Stimulated activated CD8-positive, alpha-beta memory T cell treated with anti-CD3 and anti-CD28 coated beads, Interleukin-7, amount 100 ng/mL, for 24 hours (primary cell): Measurements from ENCODE around the gene SHMT2.

Source experiments
- DNase-seq: peaks from one replicate; pipeline ENCODE4 v3.0.0-alpha.2; 2020; ENCODE audit warnings: low read depth

The SHMT2 gene

DNA sequence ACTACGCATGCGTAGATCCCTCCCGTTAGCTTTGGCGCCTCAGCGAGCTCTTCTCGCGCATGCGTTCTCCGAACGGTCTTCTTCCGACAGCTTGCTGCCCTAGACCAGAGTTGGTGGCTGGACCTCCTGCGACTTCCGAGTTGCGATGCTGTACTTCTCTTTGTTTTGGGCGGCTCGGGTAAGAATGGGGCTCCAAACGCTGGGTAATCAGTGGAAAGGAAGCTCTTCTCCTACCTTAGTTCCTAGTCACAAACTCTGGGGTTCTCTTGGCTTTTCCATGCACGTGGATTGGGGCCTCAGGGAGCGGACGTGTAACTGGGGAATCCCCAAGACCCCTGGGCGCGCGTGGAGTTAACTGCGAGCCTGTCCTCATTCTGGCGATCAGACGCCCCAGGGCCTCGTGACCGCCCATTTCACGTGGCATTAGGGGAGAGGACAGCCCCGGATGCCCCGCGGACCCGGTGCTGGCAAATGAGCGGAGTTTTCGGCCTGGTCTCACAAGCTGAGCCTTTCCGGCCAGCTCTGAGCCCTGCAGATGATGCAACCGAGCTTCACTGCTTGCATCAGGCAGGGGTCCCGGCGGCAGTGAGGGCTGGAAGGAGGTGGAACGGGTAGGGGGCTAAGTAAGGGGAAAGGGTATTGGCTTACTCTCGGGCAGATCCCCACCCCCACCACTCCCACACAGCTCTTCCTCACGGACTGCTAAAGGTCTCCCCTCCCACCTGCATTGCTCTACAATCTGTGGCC, at the start of gene SHMT2:
Gene SHMT2, plus strand, starts transcription at position 78 of the 747 bp plus-strand sequence. Its CDS starts 68 bp downstream, at position 146.
- peak; percentile 82 for DNase-seq

DNA sequence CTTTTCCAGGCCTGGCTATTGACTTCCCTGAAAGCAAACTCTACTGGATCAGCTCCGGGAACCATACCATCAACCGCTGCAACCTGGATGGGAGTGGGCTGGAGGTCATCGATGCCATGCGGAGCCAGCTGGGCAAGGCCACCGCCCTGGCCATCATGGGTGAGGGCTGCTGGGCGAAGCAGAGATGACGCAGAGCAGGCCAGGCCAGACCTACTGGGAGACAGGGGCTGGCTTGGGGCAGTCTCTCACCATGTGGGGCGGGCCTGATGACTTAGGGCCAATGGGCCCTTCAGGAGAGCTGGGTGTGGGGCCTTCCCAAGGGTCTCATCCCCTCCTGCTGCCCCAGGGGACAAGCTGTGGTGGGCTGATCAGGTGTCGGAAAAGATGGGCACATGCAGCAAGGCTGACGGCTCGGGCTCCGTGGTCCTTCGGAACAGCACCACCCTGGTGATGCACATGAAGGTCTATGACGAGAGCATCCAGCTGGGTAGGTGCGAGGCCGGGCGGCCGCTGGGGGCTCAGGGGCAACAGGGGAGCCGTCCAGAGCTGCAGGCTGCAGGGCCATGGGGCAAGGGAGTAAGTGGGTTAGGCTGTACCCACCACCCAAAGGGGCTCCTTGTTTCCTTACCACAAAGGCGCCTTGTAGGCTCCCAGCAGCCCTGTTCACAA, 49.1 kb upstream of the SHMT2 start:
- DNase-seq: no peak

DNA sequence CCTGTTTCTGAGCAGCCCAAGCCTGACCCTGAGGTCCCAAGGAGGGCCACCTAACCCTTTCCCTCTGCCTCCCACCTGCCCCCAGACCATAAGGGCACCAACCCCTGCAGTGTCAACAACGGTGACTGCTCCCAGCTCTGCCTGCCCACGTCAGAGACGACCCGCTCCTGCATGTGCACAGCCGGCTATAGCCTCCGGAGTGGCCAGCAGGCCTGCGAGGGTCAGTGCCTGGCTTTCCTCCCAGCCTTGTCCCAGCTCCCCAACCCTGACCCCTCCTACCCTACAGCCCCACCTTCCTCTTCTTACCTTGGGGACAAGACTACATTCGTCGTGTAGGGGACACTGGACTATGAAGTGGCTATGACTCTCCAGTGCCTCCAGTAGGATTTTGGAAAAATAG, 48.4 kb upstream of the SHMT2 start:
- DNase-seq: no peak

DNA sequence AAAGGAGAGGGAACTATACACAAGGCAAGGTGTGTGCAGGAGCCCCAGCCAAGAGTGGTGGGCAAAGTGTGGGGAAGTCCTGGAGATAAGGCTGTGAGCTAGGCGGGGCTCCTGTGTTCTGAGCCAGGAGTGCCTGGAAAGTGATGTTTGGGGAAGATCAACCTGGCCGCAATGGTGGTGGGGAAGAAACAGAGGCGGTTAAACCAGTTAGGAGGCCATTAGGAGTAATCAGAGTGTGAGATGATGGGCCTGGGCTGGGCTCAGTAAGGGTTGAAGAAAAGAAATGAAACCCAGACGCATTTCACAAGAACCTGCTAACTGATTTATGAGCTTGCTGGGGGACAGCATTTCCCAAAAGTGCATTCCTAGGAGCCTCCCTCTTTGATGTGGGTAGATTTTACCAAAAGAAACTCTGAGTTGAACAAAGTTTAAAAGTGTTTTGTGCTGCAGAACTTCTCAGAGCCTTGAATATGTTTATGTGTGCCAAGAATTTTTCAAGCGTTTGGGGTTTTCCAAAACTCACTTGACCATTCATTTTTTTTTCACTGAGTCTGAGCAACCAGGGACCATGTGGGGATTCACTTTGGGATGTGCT, 47.9 kb upstream of the SHMT2 start:
- DNase-seq: no peak

DNA sequence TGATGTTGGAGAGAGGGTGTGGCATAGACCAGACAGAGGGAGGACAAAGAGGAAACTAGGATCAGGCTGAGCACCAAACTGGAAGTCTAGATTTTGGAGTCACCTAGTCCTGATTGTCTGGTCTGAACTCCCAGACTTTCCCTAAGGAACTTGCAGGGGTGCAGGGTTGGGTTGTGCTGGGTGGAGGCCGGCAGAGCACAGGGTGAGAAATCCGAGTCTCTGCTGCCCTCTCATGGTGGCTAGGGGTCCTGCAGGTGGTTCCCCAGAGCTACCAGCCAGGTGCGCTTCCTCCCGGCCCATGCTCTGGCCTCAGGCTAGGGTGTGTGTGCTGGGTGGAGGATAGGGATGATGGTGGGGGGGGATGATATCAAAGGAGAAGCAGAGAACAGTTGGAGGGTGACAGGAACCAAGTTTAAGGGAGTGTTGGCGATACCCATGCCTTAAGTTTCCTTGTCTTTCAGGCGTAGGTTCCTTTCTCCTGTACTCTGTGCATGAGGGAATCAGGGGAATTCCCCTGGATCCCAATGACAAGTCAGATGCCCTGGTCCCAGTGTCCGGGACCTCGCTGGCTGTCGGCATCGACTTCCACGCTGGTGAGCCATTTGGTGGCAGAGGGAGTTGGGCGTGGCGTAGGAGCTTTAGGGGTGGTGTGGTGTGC, 46.5 kb upstream of the SHMT2 start:
- peak; percentile 67 for DNase-seq

DNA sequence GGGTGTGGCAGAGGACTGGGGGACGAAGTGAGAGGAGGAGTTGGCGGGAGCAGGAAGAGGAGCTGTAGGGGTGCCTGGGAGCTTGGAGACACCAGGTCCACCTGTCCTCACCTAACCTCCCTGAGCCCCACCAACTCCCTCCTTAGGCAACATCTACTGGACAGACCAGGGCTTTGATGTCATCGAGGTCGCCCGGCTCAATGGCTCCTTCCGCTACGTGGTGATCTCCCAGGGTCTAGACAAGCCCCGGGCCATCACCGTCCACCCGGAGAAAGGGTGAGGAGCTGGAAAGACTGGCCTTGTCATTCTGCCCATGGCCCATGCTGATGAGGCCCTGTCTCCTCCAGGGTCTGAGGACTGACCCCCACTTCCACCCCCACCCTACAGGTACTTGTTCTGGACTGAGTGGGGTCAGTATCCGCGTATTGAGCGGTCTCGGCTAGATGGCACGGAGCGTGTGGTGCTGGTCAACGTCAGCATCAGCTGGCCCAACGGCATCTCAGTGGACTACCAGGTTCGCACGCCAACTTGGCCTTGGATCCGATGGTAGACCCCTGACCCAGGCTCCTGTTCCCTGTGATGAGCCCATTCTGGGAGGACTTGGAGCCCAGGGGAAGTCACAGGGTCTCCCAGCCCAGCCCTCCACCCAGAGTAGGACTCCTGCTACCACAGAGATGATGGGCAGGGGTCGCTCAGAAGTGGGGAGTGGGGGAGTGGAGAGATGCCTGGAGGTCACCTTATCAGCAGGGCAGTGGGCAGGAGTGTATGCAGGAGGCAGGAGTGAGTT, 45.4 kb upstream of the SHMT2 start:
- no peak for DNase-seq

DNA sequence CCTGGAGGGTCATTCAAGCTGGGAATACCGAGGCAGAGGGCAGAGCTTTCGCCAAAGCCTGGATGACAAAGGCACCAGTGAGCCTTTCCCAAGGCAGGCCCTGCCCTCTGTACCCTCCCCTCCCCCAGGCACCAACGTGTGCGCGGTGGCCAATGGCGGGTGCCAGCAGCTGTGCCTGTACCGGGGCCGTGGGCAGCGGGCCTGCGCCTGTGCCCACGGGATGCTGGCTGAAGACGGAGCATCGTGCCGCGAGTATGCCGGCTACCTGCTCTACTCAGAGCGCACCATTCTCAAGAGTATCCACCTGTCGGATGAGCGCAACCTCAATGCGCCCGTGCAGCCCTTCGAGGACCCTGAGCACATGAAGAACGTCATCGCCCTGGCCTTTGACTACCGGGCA, 44.1 kb upstream of the SHMT2 start:
- DNase-seq: no peak

DNA sequence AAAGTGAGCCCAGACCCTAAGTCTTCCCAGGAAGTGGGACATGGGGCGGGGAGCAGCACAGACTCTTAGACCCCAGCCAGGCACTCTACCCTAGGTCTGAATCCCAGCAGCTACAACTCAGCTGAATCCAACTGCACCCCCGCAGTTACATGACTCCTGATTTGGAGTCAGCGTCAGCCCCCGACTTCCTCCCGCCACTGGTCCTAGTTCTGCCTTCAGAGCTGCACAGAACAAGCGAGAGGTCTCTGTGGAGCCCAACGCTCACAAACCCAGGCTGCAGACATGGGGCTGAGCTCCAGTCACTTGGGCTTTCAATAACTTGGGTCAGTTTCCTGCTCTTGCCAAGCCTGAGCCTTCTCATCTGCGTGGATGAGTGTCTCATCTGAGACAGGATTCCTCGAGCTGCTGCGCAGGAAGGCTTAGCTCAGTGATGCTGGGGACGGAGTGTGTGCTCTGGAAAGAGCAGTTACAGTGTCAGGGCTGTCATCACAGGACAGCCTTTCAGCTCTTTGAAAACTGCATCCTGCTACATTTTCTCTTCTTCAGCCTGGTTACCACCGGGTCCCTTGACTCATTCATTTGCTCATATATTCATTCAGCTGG, 43.5 kb upstream of the SHMT2 start:
- no peak for DNase-seq

DNA sequence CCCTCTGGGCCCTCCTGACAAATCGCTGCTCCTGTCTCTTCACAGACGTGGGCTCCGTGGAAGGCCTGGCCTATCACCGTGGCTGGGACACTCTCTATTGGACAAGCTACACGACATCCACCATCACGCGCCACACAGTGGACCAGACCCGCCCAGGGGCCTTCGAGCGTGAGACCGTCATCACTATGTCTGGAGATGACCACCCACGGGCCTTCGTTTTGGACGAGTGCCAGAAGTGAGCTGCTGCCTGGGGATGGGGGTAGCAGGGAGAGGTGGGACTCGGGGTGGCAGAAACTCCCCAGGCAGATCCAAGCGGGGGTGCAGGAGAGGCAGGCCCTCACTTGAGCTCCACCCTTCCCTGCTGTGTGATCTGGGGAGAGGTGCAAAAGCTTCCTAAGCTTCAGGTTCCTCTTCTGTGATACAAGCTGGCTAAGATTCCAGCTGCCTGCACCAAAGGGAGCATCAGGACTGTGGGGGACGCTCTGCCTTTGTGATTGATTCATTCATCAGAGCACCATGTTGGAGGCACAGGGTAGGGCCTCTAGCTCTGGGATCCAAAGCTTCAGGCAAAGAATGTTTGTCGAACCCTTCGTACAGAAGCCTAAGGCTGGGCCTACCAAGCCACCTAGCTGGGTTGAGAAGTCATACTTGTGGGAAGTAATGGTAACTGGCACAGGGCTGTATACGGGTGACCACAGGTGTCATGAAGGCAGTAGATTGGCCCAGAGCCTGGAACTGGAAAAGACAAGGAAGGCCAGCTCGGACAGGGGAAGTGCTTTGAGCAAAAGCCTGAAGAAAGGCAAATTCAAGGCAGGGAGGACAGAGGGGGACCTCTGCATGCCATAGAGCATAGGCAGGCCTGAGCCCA, 42.1 kb upstream of the SHMT2 start:
- DNase-seq: no peak

DNA sequence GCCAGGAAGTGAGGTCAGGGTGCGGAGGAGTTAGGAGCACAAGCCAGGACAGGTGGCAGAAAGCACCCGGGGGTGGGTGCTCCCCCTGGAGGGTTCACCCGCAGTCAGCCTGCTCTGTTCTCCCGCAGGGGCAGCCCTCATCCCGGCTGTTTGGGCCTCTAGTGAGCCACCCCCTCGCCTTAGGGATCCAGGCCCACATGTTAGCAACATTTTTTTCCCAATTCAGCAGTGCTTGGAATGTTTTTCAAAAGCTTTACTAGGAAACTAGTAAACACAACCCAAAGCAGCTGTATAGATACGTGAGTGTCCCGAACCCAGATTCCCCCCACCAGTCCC, 41.5 kb upstream of the SHMT2 start:
- DNase-seq: no peak

DNA sequence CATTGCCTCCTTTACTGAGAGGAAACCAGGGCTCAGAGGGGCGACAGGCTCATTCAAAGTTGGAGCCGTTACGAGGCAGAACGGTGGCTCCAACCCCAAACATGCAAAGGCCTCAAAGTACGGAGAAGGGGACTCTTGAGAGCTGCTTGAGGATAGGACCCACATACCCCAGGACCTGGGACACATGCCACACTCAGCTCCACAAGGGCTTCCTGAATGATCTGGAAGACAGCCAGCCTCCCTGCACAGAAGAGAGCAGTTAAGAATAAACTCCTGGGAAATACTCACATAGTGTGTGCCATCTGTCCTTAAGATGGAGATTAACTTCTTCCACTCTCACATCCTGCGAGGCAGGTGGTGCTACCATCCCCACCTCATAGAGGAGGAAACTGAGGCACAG, 39.5 kb upstream of the SHMT2 start:
- no peak for DNase-seq

DNA sequence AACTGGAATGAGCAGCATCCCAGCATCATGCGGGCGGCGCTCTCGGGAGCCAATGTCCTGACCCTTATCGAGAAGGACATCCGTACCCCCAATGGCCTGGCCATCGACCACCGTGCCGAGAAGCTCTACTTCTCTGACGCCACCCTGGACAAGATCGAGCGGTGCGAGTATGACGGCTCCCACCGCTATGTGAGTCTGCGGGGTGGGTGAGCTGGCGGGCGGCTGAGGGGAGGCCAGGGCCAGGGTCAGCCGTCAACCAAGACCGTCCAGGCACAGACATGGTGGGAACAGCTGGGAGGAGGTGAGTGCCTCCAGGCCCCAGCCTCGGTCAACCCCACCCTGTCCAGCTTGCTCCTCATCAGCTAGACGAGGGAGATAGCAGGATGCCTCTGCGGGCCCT, 38.7 kb upstream of the SHMT2 start:
- no peak for DNase-seq

DNA sequence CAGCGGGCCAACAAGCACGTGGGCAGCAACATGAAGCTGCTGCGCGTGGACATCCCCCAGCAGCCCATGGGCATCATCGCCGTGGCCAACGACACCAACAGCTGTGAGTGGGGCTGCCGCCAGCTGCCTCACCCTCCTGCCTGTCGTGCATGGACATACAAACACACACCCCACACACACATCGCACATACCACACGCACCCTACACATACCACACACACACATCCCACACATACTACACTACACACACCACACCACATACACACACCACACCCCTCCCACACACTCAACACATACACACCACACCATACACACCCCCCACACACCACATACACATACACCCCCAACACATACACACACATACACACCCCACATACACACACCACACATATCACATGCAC, 38.1 kb upstream of the SHMT2 start:
- no peak for DNase-seq

DNA sequence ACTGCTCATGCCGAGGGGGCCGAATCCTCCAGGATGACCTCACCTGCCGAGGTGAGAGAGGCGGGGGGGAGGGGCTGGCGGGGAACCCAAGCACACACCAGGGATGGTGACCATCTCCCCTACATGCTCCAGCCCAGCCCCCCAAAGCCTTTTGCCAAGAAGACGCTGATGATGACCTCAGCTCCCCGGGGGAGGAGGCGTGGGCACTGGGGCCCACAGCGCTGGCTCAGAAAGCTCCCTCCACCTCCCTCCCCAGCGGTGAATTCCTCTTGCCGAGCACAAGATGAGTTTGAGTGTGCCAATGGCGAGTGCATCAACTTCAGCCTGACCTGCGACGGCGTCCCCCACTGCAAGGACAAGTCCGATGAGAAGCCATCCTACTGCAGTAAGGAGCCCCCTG, 36.6 kb upstream of the SHMT2 start:
- no peak for DNase-seq

DNA sequence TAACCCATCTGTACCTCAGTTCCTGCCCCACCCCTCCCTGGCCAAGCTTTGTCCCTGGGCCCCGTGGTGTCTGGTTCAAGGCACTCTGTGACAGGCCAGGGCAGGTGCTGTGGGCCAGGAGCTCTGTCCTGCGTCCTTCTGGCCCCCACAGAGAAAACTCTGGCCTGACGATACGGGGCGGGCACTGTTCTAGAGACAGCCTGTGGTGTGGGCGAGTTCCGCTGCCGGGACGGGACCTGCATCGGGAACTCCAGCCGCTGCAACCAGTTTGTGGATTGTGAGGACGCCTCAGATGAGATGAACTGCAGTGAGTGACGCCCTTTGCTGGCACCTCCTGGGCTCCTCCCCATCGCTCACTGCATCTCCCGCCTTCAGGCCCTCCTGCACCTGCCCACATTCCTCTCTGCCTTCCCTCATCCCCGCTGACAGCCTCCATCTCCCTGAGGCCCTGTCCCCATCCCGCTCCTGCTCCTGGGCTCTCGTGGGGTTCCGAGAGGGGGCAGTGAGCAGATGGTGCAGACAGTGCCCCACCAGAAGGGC, 35.7 kb upstream of the SHMT2 start:
- no peak for DNase-seq

DNA sequence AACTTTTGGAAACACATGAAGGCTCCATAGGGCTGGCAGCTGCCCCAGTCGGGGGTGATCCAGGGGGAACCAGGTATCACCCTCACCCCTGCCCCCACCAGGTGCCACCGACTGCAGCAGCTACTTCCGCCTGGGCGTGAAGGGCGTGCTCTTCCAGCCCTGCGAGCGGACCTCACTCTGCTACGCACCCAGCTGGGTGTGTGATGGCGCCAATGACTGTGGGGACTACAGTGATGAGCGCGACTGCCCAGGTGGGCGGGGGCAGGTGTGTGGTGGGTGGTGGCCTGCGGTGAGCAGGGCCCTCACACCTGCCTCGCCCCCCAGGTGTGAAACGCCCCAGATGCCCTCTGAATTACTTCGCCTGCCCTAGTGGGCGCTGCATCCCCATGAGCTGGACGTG, 35.3 kb upstream of the SHMT2 start:
- no peak for DNase-seq

DNA sequence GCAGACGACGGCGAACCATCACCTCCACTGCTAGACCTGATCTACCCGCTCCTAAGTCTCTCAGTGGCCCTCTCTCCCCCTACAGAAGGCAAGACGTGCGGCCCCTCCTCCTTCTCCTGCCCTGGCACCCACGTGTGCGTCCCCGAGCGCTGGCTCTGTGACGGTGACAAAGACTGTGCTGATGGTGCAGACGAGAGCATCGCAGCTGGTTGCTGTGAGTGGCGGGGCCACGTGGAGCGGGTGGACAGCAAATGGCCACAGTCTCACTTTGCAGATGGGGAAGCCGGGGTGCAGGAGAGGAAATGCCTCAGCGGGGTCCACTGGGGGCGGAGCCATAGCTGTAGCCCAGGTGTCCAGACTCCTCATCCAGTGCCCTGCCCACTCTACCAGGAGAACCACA, 34.3 kb upstream of the SHMT2 start:
- no peak for DNase-seq

DNA sequence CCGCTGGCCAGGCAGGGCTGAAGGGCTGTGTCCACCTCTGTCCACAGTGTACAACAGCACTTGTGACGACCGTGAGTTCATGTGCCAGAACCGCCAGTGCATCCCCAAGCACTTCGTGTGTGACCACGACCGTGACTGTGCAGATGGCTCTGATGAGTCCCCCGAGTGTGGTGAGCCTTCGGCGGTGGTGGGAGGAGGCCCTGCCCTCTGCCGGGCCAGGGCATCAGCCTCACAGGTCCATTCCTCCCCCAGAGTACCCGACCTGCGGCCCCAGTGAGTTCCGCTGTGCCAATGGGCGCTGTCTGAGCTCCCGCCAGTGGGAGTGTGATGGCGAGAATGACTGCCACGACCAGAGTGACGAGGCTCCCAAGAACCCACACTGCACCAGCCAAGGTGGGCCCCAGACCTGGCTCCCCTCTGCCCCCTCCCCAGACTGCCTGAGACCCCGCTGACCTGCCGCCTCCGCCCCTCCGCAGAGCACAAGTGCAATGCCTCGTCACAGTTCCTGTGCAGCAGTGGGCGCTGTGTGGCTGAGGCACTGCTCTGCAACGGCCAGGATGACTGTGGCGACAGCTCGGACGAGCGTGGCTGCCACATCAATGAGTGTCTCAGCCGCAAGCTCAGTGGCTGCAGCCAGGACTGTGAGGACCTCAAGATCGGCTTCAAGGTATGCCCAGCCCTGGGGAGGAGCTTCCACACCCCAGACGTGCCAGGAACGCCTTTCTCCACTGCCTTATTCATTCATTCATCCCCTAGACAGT, 33.7 kb upstream of the SHMT2 start:
- DNase-seq: no peak

DNA sequence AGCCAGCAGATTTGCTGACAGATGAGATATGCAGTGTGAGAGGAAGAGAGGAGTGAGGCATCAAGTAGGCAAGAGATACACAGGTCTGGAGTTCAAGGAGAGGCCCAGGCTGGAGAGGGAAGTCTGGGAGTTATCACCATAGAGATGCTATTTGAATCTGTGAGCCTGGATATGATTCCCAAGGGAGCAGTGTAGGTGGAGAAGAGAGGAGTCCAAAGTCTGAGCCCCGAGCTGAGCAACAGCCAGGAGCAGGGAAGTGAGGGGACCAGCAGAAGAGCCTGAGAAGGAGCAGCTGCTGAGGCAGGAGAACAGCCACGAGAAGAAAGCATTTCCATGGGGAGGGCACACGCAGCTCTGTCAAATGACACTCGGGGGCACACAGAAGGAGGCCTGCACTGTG, 33.1 kb upstream of the SHMT2 start:
- DNase-seq: no peak

DNA sequence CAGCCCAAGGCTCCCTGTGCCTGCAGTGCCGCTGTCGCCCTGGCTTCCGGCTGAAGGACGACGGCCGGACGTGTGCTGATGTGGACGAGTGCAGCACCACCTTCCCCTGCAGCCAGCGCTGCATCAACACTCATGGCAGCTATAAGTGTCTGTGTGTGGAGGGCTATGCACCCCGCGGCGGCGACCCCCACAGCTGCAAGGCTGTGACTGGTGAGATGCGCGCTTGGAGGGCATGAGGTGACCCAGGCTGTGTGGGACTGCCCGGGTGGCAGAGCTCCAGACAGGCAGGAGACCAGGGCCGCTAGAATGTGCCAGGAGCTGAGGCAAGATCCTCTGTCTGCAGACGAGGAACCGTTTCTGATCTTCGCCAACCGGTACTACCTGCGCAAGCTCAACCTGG, 32.6 kb upstream of the SHMT2 start:
- no peak for DNase-seq
